GM19238 (cell line): ENCODE data around the gene RNASE1.

Experiments
- DNase-seq: peaks from one replicate; pipeline ENCODE4 v3.0.0; 2011; ENCODE audit warnings: low spot score; ENCODE audit not compliant: insufficient read length

The RNASE1 gene

GRCh38 chr14:20808162-20808483, 5.5 kb upstream of the RNASE1 start:
- DNase-seq = no peak

- no peak for DNase-seq
These were observed 4.9 kb upstream of the RNASE1 start for GRCh38 chr14:20807304-20808161.

DNA sequence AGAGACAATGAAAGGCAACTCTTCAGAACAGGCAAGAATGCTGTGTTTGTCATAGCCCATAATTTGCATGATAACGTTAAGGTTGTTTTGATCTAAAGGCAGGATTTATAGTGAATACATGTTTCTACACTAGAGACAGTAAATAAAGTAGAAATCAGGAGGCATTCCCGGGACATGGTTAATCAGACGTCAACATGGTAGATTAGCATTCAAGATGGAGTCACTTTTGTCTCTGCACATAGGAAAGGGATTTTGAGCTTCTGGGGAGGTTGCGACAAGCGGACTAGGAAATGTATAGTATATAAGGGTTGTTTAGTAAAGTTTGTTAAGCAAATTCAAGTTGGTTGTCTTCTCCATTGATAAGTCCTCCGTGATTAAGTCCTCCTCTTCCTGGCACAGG, 2.8 kb upstream of the RNASE1 start:
- no peak for DNase-seq

DNA sequence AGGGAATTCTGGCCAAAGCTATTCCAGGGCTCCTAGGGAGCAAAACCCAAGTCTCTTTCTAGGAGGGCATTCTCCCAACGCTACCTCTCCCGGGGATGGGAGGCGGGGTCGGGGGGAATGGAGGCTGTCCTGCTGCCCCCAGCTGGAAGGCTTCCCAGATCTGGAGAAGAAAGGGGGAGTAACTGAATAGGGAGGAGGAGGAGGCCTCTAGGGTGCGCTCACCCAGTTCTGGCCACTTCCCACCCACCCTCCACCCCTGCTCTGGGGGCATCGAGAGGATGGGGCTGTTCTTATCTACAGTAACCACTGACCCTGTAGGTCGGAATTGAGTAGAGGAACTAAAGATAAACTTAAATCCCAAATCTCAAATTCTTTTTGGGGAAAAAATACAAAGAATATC, 579 bp upstream of the RNASE1 start:
- DNase-seq = no peak

- DNase-seq = no peak
These were observed 918 bp downstream of the RNASE1 start for GRCh38 chr14:20801726-20802125.

DNA sequence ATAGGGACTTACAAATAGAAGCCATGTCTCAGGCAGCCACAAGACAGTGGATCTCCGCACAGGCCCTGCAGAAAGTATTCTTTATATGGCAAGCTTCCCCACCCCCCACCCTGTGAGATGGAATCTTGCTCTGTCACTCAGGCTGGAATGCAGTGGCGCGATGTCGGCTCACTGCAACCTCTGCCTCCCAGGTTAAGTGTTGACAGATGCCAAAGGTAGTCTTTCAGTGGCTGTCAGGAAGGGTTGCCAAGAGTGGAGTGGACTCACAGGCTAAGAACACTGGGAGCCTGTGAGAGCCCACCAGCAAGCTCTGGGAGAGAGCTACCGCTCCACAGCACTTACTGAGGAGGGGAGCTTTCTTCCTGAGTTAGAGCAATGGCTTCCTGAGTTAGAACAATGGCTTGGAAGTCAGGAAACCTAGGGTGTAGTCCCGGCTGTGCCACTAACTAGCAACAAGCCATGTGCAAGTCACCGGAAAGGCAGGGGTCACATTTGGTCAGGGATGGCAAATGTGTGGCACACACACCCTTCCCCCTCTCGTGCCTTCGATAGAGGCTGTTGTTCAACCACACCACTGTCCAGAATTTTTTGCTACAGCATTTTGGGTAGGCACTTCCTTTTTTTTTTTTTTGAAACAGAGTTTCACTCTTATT, 2.6 kb downstream of the RNASE1 start:
- DNase-seq = no peak

DNA sequence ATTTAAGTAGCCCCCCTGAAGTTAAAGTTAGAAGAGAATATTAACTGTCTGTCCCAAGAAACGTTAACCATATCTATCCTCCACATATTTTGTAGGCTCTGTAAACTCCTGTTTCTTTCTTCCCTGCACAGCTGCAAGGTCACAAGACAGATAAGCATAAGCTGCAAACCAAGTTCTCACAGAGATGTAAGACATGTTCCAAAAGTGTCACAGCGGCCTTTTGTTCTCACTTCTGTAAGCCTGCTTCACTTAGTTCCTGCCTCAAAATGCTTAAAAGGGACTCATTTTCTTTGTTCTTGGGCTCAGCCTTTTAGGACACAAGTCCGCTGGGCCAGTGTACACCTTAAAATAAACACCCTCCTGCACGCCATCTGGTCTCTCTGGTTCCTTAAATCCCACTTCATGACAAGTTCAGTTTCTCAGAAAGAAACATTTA, 3.2 kb downstream of the RNASE1 start:
- DNase-seq = no peak

DNA sequence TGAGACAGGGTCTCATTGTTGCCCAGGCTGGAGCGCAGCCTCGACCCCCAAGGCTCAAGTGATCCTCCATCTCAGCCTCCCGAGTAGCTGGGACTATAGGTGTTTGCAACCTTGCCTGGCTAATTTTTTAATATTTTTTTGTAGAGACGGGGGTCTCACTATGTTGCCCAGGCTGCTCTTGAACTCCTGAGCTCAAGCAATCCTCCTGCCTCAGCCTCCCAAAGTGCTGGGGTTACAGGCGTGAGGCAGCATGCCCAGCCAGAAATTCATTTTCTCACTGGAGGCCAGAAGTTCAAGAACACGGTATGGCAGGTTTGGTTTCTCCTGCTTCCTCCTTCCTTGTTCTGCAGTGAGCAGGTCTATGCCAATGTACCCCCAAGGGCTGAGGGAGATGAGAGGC, 3.7 kb downstream of the RNASE1 start:
- no peak for DNase-seq

GRCh38 chr14:20798318-20798717, 4.3 kb downstream of the RNASE1 start:
- DNase-seq = no peak

GRCh38 chr14:20797164-20797563, 5.5 kb downstream of the RNASE1 start:
- DNase-seq = no peak

DNA sequence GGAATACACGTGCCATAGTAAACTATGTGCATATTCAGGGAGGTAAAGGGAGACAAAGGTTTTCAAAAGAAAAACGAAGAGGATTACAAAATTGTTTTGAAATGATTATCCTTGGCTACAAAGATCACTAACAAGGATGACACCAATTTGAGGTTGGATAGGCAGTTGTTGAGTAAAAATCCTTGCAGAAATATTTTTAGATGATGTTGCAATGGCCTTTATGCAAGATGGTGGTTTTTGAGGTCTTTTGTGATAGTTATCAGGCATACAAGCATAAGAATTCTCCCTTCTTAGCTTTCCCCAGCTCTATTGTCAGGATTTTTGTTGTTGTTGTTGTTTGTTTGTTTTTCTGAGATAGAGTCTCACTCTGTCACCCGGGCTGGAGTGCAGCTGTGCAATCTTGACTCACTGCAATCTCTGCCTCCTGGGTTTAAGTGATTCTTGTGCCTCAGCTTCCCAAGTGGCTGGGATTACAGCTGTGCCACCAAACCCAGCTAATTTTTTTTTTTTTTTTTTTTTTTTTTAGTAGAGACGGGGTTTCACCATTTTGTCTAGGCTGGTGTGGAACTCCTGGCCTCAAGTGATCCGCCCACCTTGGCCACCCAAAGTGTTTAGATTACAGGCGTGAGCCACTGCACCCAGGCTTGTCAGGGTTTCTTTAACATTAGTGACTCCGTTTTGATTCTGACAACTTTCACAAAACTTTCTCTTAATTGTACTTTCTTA, 7.8 kb downstream of the RNASE1 start:
- no peak for DNase-seq

GRCh38 chr14:20792556-20792955, 10.1 kb downstream of the RNASE1 start:
- DNase-seq = no peak

GRCh38 chr14:20791597-20791996, 11.0 kb downstream of the RNASE1 start:
- DNase-seq = no peak

DNA sequence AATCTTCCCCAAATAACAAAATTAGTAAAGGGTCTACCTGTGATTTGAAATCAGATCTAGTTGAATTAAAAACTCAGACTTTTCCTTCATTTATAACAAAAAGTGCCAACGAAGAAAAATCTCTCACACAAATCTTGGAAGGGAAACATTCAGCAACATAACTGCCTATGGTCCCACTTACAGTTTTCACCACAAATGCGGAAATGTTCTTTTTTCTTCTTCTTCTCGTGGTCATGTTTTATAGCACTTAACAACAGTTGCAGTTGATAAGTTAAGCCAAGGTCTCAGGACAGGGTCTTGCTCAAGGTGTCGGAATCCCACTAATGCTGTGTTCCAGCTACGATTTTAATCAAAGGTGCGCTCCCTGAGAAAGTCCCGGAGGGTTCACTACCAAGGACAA, 11.5 kb downstream of the RNASE1 start:
- DNase-seq = no peak

DNA sequence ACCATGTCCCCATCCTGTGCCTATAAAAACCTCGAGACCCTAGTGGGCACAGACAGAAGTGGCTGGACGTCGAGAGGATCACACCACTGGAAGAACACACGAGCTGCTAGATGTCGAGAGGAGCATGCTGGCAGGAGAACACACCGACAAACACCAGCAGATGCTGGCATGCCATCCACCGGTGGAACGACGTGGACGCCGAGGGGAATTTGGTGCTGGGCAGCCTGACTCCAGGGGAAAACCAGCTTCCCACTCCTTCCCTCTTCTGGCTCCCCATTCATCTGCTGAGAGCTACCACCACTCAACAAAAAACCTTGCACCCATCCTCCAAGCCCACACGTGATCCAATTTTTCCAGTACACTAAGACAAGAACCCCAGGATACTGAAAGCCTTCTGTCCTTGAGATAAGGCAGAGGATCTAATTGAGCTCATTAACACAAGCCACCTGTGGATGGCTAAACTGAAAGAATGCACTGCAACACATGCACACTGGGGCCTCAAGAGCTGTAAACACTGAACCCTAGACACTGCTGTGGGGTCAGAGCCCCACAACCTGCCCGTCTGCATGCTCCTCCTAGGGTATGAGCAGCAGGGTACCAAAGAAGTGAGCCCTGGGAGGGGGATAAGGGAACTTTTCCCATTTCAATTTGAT, 12.1 kb downstream of the RNASE1 start:
- DNase-seq = no peak

- DNase-seq = no peak
These were observed 13.3 kb downstream of the RNASE1 start for GRCh38 chr14:20789230-20789813.

GRCh38 chr14:20787025-20787424, 15.6 kb downstream of the RNASE1 start:
- no peak for DNase-seq

DNA sequence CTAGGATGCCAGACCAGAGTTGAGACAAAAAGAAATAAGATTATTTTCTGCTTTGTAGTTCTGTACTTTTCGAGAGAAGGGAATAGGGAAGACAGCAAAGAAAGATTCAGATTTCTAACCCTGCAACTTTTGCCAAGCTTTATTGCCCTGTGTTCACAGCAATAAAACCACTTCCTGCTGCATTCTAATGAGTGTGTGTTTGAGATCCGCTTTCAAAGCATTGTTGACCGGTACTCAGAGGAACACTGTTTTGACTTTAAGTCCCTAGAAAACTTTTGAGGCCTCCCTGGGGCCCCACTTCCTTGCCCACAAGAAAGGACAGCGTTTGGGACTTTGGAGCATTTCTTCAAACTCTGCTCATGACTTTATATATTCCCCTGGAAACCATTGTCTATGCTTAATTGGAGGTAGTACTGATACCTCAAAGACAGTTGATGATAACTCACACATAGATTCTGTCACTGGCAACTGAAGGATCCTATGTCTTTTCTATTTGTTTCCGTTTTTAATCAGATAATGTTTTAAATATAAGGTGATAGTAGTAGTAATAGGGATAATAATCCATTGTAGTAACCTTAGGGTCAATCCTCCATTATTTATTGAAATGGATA, 20.3 kb downstream of the RNASE1 start:
- no peak for DNase-seq

GRCh38 chr14:20781803-20782202, 20.8 kb downstream of the RNASE1 start:
- DNase-seq = no peak

- DNase-seq = no peak
These were observed 26.7 kb downstream of the RNASE1 start for GRCh38 chr14:20775901-20776300.

GRCh38 chr14:20775043-20775442, 27.6 kb downstream of the RNASE1 start:
- DNase-seq = no peak
